ENCODE data around the gene HBM.

GRCh38 chr16:117379-118365 is 48.1 kb upstream of the HBM start:
- TF ChIP-seq POLR2AphosphoS5 (IDR thresholded peaks at IDR 0.05) (no peak), EP300 (IDR thresholded peaks at IDR 0.05) (no peak), POLR2A (IDR thresholded peaks at IDR 0.05) (no peak)
- TF ChIP-seq, protein P1, sequence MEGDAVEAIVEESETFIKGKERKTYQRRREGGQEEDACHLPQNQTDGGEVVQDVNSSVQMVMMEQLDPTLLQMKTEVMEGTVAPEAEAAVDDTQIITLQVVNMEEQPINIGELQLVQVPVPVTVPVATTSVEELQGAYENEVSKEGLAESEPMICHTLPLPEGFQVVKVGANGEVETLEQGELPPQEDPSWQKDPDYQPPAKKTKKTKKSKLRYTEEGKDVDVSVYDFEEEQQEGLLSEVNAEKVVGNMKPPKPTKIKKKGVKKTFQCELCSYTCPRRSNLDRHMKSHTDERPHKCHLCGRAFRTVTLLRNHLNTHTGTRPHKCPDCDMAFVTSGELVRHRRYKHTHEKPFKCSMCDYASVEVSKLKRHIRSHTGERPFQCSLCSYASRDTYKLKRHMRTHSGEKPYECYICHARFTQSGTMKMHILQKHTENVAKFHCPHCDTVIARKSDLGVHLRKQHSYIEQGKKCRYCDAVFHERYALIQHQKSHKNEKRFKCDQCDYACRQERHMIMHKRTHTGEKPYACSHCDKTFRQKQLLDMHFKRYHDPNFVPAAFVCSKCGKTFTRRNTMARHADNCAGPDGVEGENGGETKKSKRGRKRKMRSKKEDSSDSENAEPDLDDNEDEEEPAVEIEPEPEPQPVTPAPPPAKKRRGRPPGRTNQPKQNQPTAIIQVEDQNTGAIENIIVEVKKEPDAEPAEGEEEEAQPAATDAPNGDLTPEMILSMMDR (IDR thresholded peaks at IDR 0.05) = peak; percentile 21 to 52
